ENCODE results near the gene SLC30A2. TPM values are rescaled to one million over a fixed set of nuclear protein-coding genes. Genes with fewer than 3 reads are reported as not detected.
A peak's percentile ranks its signal among the peaks of the same experiment; 100 is the strongest.

Gene SLC30A2
- total RNA-seq, 2 donors from 2014 or later: 0.22 to 0.63 TPM

- Histone ChIP-seq H3K27ac (peak overlapping the region; percentile 82 to 84), H3K4me1 (peaks cover 0 to 62% of the 10 kb centered on the region in 2 donors)
These were observed 24.8 kb downstream of the SLC30A2 start for GRCh38 chr1:26020941-26021646.

GRCh38 chr1:26020330-26020768, 25.6 kb downstream of the SLC30A2 start:
- Histone ChIP-seq H3K27ac (peak overlapping the region; percentile 82 to 84), H3K9me3 (no peaks in the 10 kb centered on the region)
- DNase-seq (ENCODE audit: low spot score): no peak

More at GRCh38 chr1:26020941-26021646, 24.8 kb downstream of the SLC30A2 start:
- no peaks in the 10 kb centered on the region for H3K36me3 ChIP-seq
- peak overlapping the region in 1 of 2 donors; percentile 33 for H3K4me3 ChIP-seq
- H3K27me3 ChIP-seq: no peaks in the 10 kb centered on the region
- no peaks in the 10 kb centered on the region for H3K9me3 ChIP-seq
- DNase-seq (ENCODE audit: low spot score): no peak
- TF ChIP-seq CTCF (IDR thresholded peaks at IDR 0.05): no peak

GRCh38 chr1:26019641-26020315, 26.1 kb downstream of the SLC30A2 start:
- Histone ChIP-seq H3K36me3 (no peaks in the 10 kb centered on the region), H3K4me1 (peaks cover 0 to 62% of the 10 kb centered on the region in 2 donors), H3K27ac (peak overlapping the region; percentile 82 to 84), H3K9me3 (no peaks in the 10 kb centered on the region), H3K4me3 (no peak overlapping the region), H3K27me3 (no peaks in the 10 kb centered on the region)
- no peak for DNase-seq (ENCODE audit: low spot score)
- no peak for TF ChIP-seq CTCF (IDR thresholded peaks at IDR 0.05)

More at GRCh38 chr1:26020330-26020768, 25.6 kb downstream of the SLC30A2 start:
- Histone ChIP-seq H3K36me3 (no peaks in the 10 kb centered on the region), H3K27me3 (no peaks in the 10 kb centered on the region), H3K4me3 (no peak overlapping the region), H3K4me1 (peaks cover 0 to 62% of the 10 kb centered on the region in 2 donors)
- TF ChIP-seq CTCF (IDR thresholded peaks at IDR 0.05): no peak

DNA sequence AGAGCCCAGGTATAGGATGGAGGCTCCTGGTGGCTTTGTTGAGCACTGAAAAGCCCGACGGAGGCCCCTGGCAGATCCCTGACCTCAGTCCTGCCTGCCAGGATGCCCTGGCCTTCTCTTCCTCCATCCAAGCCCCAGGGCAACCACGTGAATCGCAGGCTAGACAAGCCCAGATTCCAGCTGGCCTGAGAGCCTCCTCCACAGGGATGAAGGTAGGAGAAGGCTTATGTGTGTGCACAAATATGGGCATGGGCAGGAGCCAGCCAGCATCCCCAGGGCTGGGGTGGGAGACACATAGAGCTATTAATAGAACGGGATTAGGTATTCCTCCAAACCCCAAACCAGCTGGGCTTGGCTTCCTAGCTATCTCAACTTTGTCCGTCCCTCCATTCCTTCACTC, 28.3 kb downstream of the SLC30A2 start:
- no peak overlapping the region for H3K4me3 ChIP-seq
- H3K4me1 ChIP-seq: peaks cover 0 to 49% of the 10 kb centered on the region in 2 donors
- no peak for DNase-seq (ENCODE audit: low spot score)
- H3K27me3 ChIP-seq: no peaks in the 10 kb centered on the region
- H3K27ac ChIP-seq: peak overlapping the region; percentile 70 to 84
- no peaks in the 10 kb centered on the region for H3K9me3 ChIP-seq
- H3K36me3 ChIP-seq: no peaks in the 10 kb centered on the region
- TF ChIP-seq CTCF (IDR thresholded peaks at IDR 0.05): no peak

GRCh38 chr1:26016953-26017545, 28.9 kb downstream of the SLC30A2 start:
- no peak for TF ChIP-seq CTCF (IDR thresholded peaks at IDR 0.05)
- H3K27me3 ChIP-seq: no peaks in the 10 kb centered on the region
- H3K4me3 ChIP-seq: no peak overlapping the region
- no peak for DNase-seq (ENCODE audit: low spot score)
- H3K27ac ChIP-seq: peak overlapping the region; percentile 70 to 84
- peaks cover 0 to 44% of the 10 kb centered on the region in 2 donors for H3K4me1 ChIP-seq
- no peaks in the 10 kb centered on the region for H3K36me3 ChIP-seq
- H3K9me3 ChIP-seq: no peaks in the 10 kb centered on the region
